Mammary epithelial cell (primary cell): Measurements from ENCODE around the gene PTPRU.

ENCODE experiments used
- EZH2 ChIP-seq: IDR thresholded peaks from 2 replicates; pipeline ENCODE4 v1.6.1; 2012; ENCODE audit warnings: low read length, inconsistent platforms, borderline replicate concordance
- TF ChIP-seq, protein P1 (sequence below), 2 donors: IDR thresholded peaks in 1 of 2; conservative IDR thresholded peaks in 1 of 2; 2 replicates each; pipeline ENCODE4 v1.5.1; 2011 to 2012; ENCODE audit warnings: inconsistent platforms in 2 of 2, low read length in 2 of 2, mild to moderate bottlenecking in 2 of 2, control low read depth in 1 of 2, low read depth in 1 of 2; ENCODE audit not compliant: insufficient read depth in 1 of 2; ENCODE audit errors: extremely low read depth in 1 of 2

GRCh38 chr1:29193879-29194455, 42.4 kb upstream of the PTPRU start:
- TF ChIP-seq, protein P1, sequence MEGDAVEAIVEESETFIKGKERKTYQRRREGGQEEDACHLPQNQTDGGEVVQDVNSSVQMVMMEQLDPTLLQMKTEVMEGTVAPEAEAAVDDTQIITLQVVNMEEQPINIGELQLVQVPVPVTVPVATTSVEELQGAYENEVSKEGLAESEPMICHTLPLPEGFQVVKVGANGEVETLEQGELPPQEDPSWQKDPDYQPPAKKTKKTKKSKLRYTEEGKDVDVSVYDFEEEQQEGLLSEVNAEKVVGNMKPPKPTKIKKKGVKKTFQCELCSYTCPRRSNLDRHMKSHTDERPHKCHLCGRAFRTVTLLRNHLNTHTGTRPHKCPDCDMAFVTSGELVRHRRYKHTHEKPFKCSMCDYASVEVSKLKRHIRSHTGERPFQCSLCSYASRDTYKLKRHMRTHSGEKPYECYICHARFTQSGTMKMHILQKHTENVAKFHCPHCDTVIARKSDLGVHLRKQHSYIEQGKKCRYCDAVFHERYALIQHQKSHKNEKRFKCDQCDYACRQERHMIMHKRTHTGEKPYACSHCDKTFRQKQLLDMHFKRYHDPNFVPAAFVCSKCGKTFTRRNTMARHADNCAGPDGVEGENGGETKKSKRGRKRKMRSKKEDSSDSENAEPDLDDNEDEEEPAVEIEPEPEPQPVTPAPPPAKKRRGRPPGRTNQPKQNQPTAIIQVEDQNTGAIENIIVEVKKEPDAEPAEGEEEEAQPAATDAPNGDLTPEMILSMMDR (conservative IDR thresholded peaks at IDR 0.05 in 1 of 2, IDR thresholded peaks at IDR 0.05 in 1 of 2; ENCODE audit: extremely low read depth in 1 of 2, insufficient read depth in 1 of 2, low read depth in 1 of 2, low read length in 2 of 2) = no peak
- TF ChIP-seq EZH2 = no peak
